HT-29 (cell line): Measurements from ENCODE around the gene PKIG. TPM values are rescaled to one million over a fixed set of nuclear protein-coding genes. Genes with fewer than 3 reads are reported as not detected.
"Not testable (repeated sequence)": the region's sequence is repeated elsewhere in the genome, so short reads cannot be mapped to it uniquely, and the experiment has no call there.

ENCODE experiments used
- DNase-seq: peaks from one replicate; pipeline ENCODE4 v3.0.0-alpha.2; 2015; ENCODE audit warnings: low spot score
- total RNA-seq: library from RNA; depleted of rRNA; stranded (reverse); fragments of >200 nt; shearing (Covaris generic); gene quantifications from 2 replicates; pipeline ENCODE4 v1.2.3, GENCODE V29; 2014; rRNA removed

Gene PKIG
- total RNA-seq, result 0.29 and 1.3 TPM in 2 replicates

- DNase-seq, result no peak
These were observed at the start of gene PKIG for GRCh38 chr20:44582311-44583025. TSS of gene PKIG (plus strand) at chr20:44582579. CDS start at chr20:44614557, 31,978 bp downstream.

- DNase-seq, result no peak
These were observed 49.4 kb upstream of the PKIG start for GRCh38 chr20:44532981-44533331.

DNA sequence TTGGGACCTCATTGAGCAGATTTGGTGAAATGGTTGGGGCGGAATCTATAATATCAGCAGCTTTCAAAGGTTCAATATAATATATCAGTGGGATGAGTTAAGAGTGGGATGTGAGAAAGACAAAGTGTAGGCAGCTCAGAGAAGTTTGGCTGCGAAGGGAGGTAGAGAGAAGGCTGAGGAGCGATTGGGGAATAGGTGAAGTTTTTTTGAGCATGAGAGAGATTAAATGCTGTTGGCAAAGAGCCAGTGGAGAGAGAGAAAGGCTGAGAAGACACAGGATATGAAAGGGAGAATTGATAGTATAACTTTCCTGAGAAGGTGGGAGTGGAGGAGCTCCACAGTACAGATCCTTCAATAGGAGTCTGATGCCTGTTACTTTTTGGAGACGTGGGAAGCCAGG is 48.5 kb upstream of the PKIG start:
- DNase-seq, result no peak

DNA sequence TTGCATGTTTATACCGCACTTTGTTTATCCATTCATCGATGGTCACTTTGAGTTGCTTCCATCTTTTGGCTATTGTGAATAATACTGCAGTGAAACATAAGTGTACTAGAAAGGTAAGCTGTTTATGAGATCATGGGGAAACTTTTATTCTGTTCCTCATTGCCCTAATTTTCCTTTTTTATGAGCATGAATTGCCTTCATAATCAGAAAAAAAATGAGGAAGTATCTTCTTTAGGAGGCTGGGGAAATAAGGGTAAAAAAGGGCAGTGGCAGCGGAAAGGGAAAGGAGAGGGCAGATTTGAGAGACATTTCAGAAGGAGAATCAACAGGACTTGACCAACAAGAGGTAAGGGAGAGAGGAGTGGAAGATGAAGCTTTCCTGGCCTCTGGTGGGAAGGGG is 46.2 kb upstream of the PKIG start:
- no peak for DNase-seq

- no peak for DNase-seq
These were observed 44.4 kb upstream of the PKIG start for GRCh38 chr20:44537993-44538392.

GRCh38 chr20:44540834-44541233 is 41.5 kb upstream of the PKIG start:
- no peak for DNase-seq

DNA sequence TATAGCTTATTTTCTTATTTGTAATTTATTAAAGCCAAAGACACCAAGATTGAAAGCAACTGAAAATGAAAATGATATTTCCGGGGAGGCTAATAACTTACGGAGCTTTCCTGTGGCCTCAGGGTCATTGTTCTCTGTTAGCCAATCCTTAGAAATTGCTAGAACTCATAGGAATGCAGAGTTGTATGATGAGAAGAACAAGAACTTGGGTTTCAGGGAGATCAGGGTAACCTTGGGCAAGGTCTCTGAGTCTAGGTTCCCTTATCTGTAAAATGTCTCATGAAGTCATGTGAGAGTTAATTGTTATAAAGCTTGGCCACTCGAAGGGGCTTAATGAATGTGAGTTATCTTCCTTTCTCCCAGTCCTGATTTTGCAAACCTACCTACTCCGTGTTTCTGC is 40.4 kb upstream of the PKIG start:
- DNase-seq, result no peak

GRCh38 chr20:44542890-44543289 is 39.5 kb upstream of the PKIG start:
- no peak for DNase-seq

- DNase-seq, result no peak
These were observed 39.0 kb upstream of the PKIG start for GRCh38 chr20:44543358-44543757.

- DNase-seq, result no peak
These were observed 38.1 kb upstream of the PKIG start for GRCh38 chr20:44544263-44544662.

DNA sequence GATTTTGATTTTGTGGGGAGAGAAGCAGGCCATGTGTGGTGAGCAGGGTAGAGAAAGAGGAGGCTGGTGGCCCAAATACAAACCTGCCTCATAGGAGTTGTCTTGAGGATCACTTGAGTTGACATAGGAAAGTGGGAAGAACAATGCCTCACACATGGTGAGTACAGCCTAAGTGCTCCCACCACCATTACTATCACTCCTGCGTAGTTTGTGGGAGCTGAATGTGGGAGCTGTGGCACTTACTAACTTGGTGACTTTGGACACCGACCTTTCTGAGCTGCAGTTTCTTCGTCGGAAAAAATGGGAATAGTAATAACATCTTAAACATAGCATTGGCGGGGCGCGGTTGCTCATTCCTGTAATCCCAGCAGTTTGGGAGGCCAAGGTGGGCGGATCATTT is 35.0 kb upstream of the PKIG start:
- no peak for DNase-seq

- no peak for DNase-seq
These were observed 33.3 kb upstream of the PKIG start for GRCh38 chr20:44549123-44549522.

- DNase-seq, result no peak
These were observed 30.3 kb upstream of the PKIG start for GRCh38 chr20:44552050-44552449.

- DNase-seq, result no peak
These were observed 29.8 kb upstream of the PKIG start for GRCh38 chr20:44552568-44552949.

GRCh38 chr20:44552950-44553908 is 29.1 kb upstream of the PKIG start:
- DNase-seq, result no peak

GRCh38 chr20:44559302-44559701 is 23.1 kb upstream of the PKIG start:
- no peak for DNase-seq

GRCh38 chr20:44560229-44560628 is 22.1 kb upstream of the PKIG start:
- DNase-seq, result no peak

- not testable (repeated sequence) for DNase-seq
These were observed 21.6 kb upstream of the PKIG start for GRCh38 chr20:44560818-44561217.

GRCh38 chr20:44561876-44562275 is 20.5 kb upstream of the PKIG start:
- DNase-seq, result no peak

GRCh38 chr20:44566018-44566417 is 16.4 kb upstream of the PKIG start:
- no peak for DNase-seq

GRCh38 chr20:44566811-44567210 is 15.6 kb upstream of the PKIG start:
- no peak for DNase-seq

GRCh38 chr20:44570367-44570766 is 12.0 kb upstream of the PKIG start:
- DNase-seq, result no peak
